ENCODE measurements around the gene VPS35.

VPS35 gene

GRCh38 chr16:46688654-46689364, at the start of gene VPS35:
VPS35 (minus strand) TSS chr16:46689178; CDS start chr16:46689133, 45 bp downstream.
- Histone ChIP-seq H3K27me3 (ENCODE audit: control insufficient read depth, insufficient read depth, low read length) (no peaks in the 10 kb centered on the region), H3K27ac (ENCODE audit: low read length) (no peak within 1 kb of the TSS), H3K36me3 (ENCODE audit: control insufficient read depth, insufficient read depth, low read length) (0 out of 2 replicates have a peak, but pooled peaks cover 5% of the 10 kb centered on the region), H3K4me3 (ENCODE audit: low read length) (peak within 1 kb of the TSS; percentile 80), H3K9me3 (ENCODE audit: control insufficient read depth, insufficient read depth, low read length) (no peaks in the 10 kb centered on the region), H3K4me1 (ENCODE audit: control insufficient read depth, insufficient read depth, low read length) (peaks cover 1% of the 10 kb centered on the region)
- no CpG with 5 or more reads among the region's 54 CpGs for WGBS (ENCODE audit: insufficient coverage, insufficient read length)
- peak; percentile 92 for DNase-seq (ENCODE audit: low read depth, low spot score)

- H3K4me1 ChIP-seq (ENCODE audit: control insufficient read depth, insufficient read depth, low read length), result no peaks in the 10 kb centered on the region
- no CpG with 5 or more reads among the region's 14 CpGs for WGBS (ENCODE audit: insufficient coverage, insufficient read length)
- no peaks in the 10 kb centered on the region for H3K9me3 ChIP-seq (ENCODE audit: control insufficient read depth, insufficient read depth, low read length)
- H3K36me3 ChIP-seq (ENCODE audit: control insufficient read depth, insufficient read depth, low read length), result no peaks in the 10 kb centered on the region; the same call in 1 of the 2 replicates
- no peaks in the 10 kb centered on the region for H3K27me3 ChIP-seq (ENCODE audit: control insufficient read depth, insufficient read depth, low read length)
- DNase-seq (ENCODE audit: low read depth, low spot score), result no peak
- H3K27ac ChIP-seq (ENCODE audit: low read length), result no peak overlapping the region
- H3K4me3 ChIP-seq (ENCODE audit: low read length), result no peak overlapping the region
These were observed 48.7 kb upstream of the VPS35 start for GRCh38 chr16:46737621-46738214.

GRCh38 chr16:46736695-46737094, 47.7 kb upstream of the VPS35 start:
- no peaks in the 10 kb centered on the region; the same call in 1 of the 2 replicates for H3K36me3 ChIP-seq (ENCODE audit: control insufficient read depth, insufficient read depth, low read length)
- no CpG with 5 or more reads among the region's 12 CpGs for WGBS (ENCODE audit: insufficient coverage, insufficient read length)
- no peak for DNase-seq (ENCODE audit: low read depth, low spot score)
- H3K27ac ChIP-seq (ENCODE audit: low read length), result no peak overlapping the region
- H3K4me1 ChIP-seq (ENCODE audit: control insufficient read depth, insufficient read depth, low read length), result no peaks in the 10 kb centered on the region
- H3K27me3 ChIP-seq (ENCODE audit: control insufficient read depth, insufficient read depth, low read length), result no peaks in the 10 kb centered on the region
- H3K9me3 ChIP-seq (ENCODE audit: control insufficient read depth, insufficient read depth, low read length), result no peaks in the 10 kb centered on the region
- no peak overlapping the region for H3K4me3 ChIP-seq (ENCODE audit: low read length)

GRCh38 chr16:46733319-46733830, 44.4 kb upstream of the VPS35 start:
- Histone ChIP-seq H3K4me3 (ENCODE audit: low read length) (no peak overlapping the region), H3K27me3 (ENCODE audit: control insufficient read depth, insufficient read depth, low read length) (no peaks in the 10 kb centered on the region), H3K4me1 (ENCODE audit: control insufficient read depth, insufficient read depth, low read length) (no peaks in the 10 kb centered on the region), H3K36me3 (ENCODE audit: control insufficient read depth, insufficient read depth, low read length) (no peaks in the 10 kb centered on the region; the same call in 1 of the 2 replicates), H3K27ac (ENCODE audit: low read length) (no peak overlapping the region), H3K9me3 (ENCODE audit: control insufficient read depth, insufficient read depth, low read length) (no peaks in the 10 kb centered on the region)
- no peak for DNase-seq (ENCODE audit: low read depth, low spot score)
- WGBS (ENCODE audit: insufficient coverage, insufficient read length), result no CpG with 5 or more reads among the region's 9 CpGs

GRCh38 chr16:46732561-46732960, 43.6 kb upstream of the VPS35 start:
- no peak overlapping the region for H3K27ac ChIP-seq (ENCODE audit: low read length)
- no CpG with 5 or more reads among the region's 4 CpGs for WGBS (ENCODE audit: insufficient coverage, insufficient read length)
- no peak for DNase-seq (ENCODE audit: low read depth, low spot score)

GRCh38 chr16:46731691-46732555, 42.9 kb upstream of the VPS35 start:
- no peaks in the 10 kb centered on the region for H3K9me3 ChIP-seq (ENCODE audit: control insufficient read depth, insufficient read depth, low read length)
- no peak overlapping the region for H3K27ac ChIP-seq (ENCODE audit: low read length)
- no CpG with 5 or more reads among the region's 23 CpGs for WGBS (ENCODE audit: insufficient coverage, insufficient read length)
- H3K27me3 ChIP-seq (ENCODE audit: control insufficient read depth, insufficient read depth, low read length), result no peaks in the 10 kb centered on the region
- H3K4me1 ChIP-seq (ENCODE audit: control insufficient read depth, insufficient read depth, low read length), result no peaks in the 10 kb centered on the region
- H3K36me3 ChIP-seq (ENCODE audit: control insufficient read depth, insufficient read depth, low read length), result no peaks in the 10 kb centered on the region; the same call in 1 of the 2 replicates
- no peak overlapping the region for H3K4me3 ChIP-seq (ENCODE audit: low read length)
- DNase-seq (ENCODE audit: low read depth, low spot score), result no peak

More at GRCh38 chr16:46732561-46732960, 43.6 kb upstream of the VPS35 start:
- no peaks in the 10 kb centered on the region for H3K27me3 ChIP-seq (ENCODE audit: control insufficient read depth, insufficient read depth, low read length)
- H3K36me3 ChIP-seq (ENCODE audit: control insufficient read depth, insufficient read depth, low read length), result no peaks in the 10 kb centered on the region; the same call in 1 of the 2 replicates
- H3K4me3 ChIP-seq (ENCODE audit: low read length), result no peak overlapping the region
- H3K4me1 ChIP-seq (ENCODE audit: control insufficient read depth, insufficient read depth, low read length), result no peaks in the 10 kb centered on the region
- H3K9me3 ChIP-seq (ENCODE audit: control insufficient read depth, insufficient read depth, low read length), result no peaks in the 10 kb centered on the region

GRCh38 chr16:46730801-46731690, 42.1 kb upstream of the VPS35 start:
- Histone ChIP-seq H3K27me3 (ENCODE audit: control insufficient read depth, insufficient read depth, low read length) (no peaks in the 10 kb centered on the region), H3K4me1 (ENCODE audit: control insufficient read depth, insufficient read depth, low read length) (no peaks in the 10 kb centered on the region), H3K4me3 (ENCODE audit: low read length) (no peak overlapping the region), H3K36me3 (ENCODE audit: control insufficient read depth, insufficient read depth, low read length) (no peaks in the 10 kb centered on the region; the same call in 1 of the 2 replicates), H3K27ac (ENCODE audit: low read length) (no peak overlapping the region), H3K9me3 (ENCODE audit: control insufficient read depth, insufficient read depth, low read length) (no peaks in the 10 kb centered on the region)
- no peak for DNase-seq (ENCODE audit: low read depth, low spot score)
- no CpG with 5 or more reads among the region's 17 CpGs for WGBS (ENCODE audit: insufficient coverage, insufficient read length)

- H3K4me3 ChIP-seq (ENCODE audit: low read length), result no peak overlapping the region
- no peaks in the 10 kb centered on the region for H3K4me1 ChIP-seq (ENCODE audit: control insufficient read depth, insufficient read depth, low read length)
- H3K36me3 ChIP-seq (ENCODE audit: control insufficient read depth, insufficient read depth, low read length), result no peaks in the 10 kb centered on the region
- no CpG with 5 or more reads among the region's 8 CpGs for WGBS (ENCODE audit: insufficient coverage, insufficient read length)
- H3K27ac ChIP-seq (ENCODE audit: low read length), result no peak overlapping the region
- no peaks in the 10 kb centered on the region for H3K27me3 ChIP-seq (ENCODE audit: control insufficient read depth, insufficient read depth, low read length)
- no peaks in the 10 kb centered on the region for H3K9me3 ChIP-seq (ENCODE audit: control insufficient read depth, insufficient read depth, low read length)
- DNase-seq (ENCODE audit: low read depth, low spot score), result no peak
These were observed 41.1 kb upstream of the VPS35 start for GRCh38 chr16:46730126-46730525.

GRCh38 chr16:46729326-46729995, 40.5 kb upstream of the VPS35 start:
- H3K27me3 ChIP-seq (ENCODE audit: control insufficient read depth, insufficient read depth, low read length), result no peaks in the 10 kb centered on the region
- no peaks in the 10 kb centered on the region for H3K4me1 ChIP-seq (ENCODE audit: control insufficient read depth, insufficient read depth, low read length)
- no CpG with 5 or more reads among the region's 7 CpGs for WGBS (ENCODE audit: insufficient coverage, insufficient read length)
- no peak overlapping the region for H3K4me3 ChIP-seq (ENCODE audit: low read length)
- no peaks in the 10 kb centered on the region for H3K9me3 ChIP-seq (ENCODE audit: control insufficient read depth, insufficient read depth, low read length)
- H3K27ac ChIP-seq (ENCODE audit: low read length), result no peak overlapping the region
- DNase-seq (ENCODE audit: low read depth, low spot score), result no peak
- H3K36me3 ChIP-seq (ENCODE audit: control insufficient read depth, insufficient read depth, low read length), result no peaks in the 10 kb centered on the region
